GM18868 (cell line): Measurements from ENCODE around the gene DDX1.

Experiments used
- ATAC-seq: cut with Tn5 transposase; IDR thresholded peaks from one replicate; pipeline ENCODE4 v1.9.1; 2021; ENCODE audit warnings: mild to moderate bottlenecking, moderate library complexity; ENCODE audit not compliant: unreplicated experiment

The DDX1 gene

GRCh38 chr2:15658911-15659310 lies 67.2 kb downstream of the DDX1 start:
- no peak for ATAC-seq

GRCh38 chr2:15660491-15661294 lies 69.0 kb downstream of the DDX1 start:
- ATAC-seq, result no peak

GRCh38 chr2:15661295-15661569 lies 69.6 kb downstream of the DDX1 start:
- no peak for ATAC-seq

GRCh38 chr2:15662026-15662425 lies 70.4 kb downstream of the DDX1 start:
- no peak for ATAC-seq

GRCh38 chr2:15662579-15662978 lies 70.9 kb downstream of the DDX1 start:
- ATAC-seq, result no peak

GRCh38 chr2:15663802-15664201 lies 72.1 kb downstream of the DDX1 start:
- no peak for ATAC-seq

GRCh38 chr2:15664273-15665066 lies 72.8 kb downstream of the DDX1 start:
- no peak for ATAC-seq

- ATAC-seq, result no peak
Measured at GRCh38 chr2:15665067-15665942, 73.6 kb downstream of the DDX1 start.

- no peak for ATAC-seq
Measured at GRCh38 chr2:15665943-15666460, 74.3 kb downstream of the DDX1 start.

- no peak for ATAC-seq
Measured at GRCh38 chr2:15666861-15667808, 75.5 kb downstream of the DDX1 start.

GRCh38 chr2:15667809-15668556 lies 76.3 kb downstream of the DDX1 start:
- no peak for ATAC-seq

GRCh38 chr2:15668611-15669305 lies 77.1 kb downstream of the DDX1 start:
- no peak for ATAC-seq

- no peak for ATAC-seq
Measured at GRCh38 chr2:15669375-15669910, 77.8 kb downstream of the DDX1 start.

- ATAC-seq, result no peak
Measured at GRCh38 chr2:15670469-15670868, 78.8 kb downstream of the DDX1 start.

- no peak for ATAC-seq
Measured at GRCh38 chr2:15670981-15671380, 79.3 kb downstream of the DDX1 start.

GRCh38 chr2:15671409-15671808 lies 79.7 kb downstream of the DDX1 start:
- no peak for ATAC-seq

GRCh38 chr2:15671842-15672815 lies 80.5 kb downstream of the DDX1 start:
- ATAC-seq, result no peak
